ENCODE results near the gene ATOX1.

DNA sequence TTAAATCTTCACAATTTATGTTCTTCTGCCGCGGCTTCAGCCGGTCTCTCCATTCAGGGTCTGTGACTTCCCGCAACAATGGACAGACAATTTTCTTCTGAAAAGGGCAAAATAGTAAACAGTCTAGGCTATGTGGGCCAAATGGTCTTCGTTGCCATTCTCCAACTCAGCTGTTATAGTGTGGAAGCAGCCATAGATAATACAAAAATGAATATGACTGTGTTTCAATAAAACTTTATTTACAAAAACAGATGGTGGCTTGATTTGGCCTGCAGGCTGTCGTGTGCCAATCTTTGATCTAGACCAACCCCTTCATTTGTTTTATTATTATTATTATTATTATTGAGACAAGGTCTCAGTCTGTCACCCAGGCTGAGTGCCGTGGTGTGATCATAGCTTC, 28.1 kb downstream of the ATOX1 start:
- TF ChIP-seq, protein P1, sequence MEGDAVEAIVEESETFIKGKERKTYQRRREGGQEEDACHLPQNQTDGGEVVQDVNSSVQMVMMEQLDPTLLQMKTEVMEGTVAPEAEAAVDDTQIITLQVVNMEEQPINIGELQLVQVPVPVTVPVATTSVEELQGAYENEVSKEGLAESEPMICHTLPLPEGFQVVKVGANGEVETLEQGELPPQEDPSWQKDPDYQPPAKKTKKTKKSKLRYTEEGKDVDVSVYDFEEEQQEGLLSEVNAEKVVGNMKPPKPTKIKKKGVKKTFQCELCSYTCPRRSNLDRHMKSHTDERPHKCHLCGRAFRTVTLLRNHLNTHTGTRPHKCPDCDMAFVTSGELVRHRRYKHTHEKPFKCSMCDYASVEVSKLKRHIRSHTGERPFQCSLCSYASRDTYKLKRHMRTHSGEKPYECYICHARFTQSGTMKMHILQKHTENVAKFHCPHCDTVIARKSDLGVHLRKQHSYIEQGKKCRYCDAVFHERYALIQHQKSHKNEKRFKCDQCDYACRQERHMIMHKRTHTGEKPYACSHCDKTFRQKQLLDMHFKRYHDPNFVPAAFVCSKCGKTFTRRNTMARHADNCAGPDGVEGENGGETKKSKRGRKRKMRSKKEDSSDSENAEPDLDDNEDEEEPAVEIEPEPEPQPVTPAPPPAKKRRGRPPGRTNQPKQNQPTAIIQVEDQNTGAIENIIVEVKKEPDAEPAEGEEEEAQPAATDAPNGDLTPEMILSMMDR (conservative IDR thresholded peaks at IDR 0.05 in 1 of 2, IDR thresholded peaks at IDR 0.05 in 1 of 2; ENCODE audit: extremely low read depth in 1 of 2, insufficient read depth in 1 of 2, low read depth in 1 of 2, low read length in 2 of 2): no peak
- TF ChIP-seq EZH2 (IDR thresholded peaks at IDR 0.05; ENCODE audit: borderline replicate concordance, low read length): no peak
